Measurements from ENCODE around the gene RIMBP2. TPM values are rescaled to one million over a fixed set of nuclear protein-coding genes. Genes with fewer than 3 reads are reported as not detected.
"Not testable (repeated sequence)": the region's sequence is repeated elsewhere in the genome, so short reads cannot be mapped to it uniquely, and the experiment has no call there.

RIMBP2 gene, protein sequence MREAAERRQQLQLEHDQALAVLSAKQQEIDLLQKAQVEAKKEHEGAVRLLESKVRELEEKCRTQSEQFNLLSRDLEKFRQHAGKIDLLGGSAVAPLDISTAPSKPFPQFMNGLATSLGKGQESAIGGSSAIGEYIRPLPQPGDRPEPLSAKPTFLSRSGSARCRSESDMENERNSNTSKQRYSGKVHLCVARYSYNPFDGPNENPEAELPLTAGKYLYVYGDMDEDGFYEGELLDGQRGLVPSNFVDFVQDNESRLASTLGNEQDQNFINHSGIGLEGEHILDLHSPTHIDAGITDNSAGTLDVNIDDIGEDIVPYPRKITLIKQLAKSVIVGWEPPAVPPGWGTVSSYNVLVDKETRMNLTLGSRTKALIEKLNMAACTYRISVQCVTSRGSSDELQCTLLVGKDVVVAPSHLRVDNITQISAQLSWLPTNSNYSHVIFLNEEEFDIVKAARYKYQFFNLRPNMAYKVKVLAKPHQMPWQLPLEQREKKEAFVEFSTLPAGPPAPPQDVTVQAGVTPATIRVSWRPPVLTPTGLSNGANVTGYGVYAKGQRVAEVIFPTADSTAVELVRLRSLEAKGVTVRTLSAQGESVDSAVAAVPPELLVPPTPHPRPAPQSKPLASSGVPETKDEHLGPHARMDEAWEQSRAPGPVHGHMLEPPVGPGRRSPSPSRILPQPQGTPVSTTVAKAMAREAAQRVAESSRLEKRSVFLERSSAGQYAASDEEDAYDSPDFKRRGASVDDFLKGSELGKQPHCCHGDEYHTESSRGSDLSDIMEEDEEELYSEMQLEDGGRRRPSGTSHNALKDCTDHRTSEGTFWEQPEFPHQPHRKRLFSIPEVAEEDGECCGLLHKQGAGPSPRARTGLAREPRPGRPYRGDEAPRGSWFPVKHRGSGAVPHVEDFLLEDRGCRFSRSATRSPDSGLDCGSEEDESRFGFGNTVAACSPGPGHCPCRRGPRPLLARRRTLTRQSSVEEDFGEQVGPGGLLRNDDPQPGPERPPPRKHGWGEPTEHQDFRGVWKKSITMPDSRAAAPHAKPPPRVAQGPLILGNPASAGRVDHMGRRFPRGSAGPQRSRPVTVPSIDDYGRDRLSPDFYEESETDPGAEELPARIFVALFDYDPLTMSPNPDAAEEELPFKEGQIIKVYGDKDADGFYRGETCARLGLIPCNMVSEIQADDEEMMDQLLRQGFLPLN (N-terminal part only)
- total RNA-seq = not detected

DNA sequence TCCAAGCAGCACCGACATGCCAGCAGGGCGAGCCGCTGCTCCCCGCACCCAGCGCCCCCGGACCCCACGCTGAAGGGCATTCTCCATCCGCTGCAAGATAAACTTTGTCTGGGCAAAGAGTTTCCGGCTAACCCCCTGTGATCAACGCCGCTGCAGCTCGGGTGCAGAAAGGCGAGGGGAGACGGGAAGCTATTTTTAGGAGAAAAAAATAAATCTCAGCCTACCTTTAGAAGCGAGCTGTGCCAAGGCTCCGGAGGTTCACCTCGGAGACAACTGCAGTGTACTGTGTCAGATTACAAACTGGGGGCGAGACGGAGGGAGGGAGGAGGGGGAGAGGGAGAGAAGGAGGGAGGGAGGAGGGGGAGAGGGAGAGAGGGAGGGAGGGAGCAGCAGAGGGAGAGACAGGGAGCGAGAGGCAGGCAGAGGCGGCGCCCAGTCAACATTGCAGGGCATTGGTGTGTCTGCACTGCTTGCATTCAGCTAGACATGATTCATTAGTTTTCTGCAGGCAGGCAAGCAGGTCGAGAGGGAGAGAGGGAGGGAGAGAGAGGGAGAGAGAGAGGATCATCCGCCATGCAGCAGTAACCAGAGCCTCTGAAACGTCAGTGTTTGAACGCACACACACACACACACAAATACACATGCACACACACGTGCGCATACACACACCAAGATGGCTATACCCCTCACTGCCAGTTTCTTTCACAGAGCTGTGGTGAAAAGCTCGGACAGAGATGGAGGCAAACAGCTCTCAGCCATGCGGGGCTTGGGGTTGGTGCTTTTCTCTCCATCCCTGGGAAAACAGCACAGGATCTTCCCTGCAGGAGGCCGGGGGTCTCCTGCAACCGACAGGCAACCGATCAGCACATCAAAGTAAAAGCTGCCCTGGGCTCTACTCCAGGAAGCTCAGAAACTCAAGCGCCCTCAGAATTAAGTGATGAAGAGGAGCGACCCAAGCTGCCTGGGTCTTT lies at the start of gene RIMBP2:
Gene RIMBP2 (minus strand): TSS at position 302 of the 971 bp plus-strand sequence. CDS start 237,286 bp downstream, outside the sequence.
- ATAC-seq (no peak), DNase-seq (ENCODE audit: low spot score) (no peak)

DNA sequence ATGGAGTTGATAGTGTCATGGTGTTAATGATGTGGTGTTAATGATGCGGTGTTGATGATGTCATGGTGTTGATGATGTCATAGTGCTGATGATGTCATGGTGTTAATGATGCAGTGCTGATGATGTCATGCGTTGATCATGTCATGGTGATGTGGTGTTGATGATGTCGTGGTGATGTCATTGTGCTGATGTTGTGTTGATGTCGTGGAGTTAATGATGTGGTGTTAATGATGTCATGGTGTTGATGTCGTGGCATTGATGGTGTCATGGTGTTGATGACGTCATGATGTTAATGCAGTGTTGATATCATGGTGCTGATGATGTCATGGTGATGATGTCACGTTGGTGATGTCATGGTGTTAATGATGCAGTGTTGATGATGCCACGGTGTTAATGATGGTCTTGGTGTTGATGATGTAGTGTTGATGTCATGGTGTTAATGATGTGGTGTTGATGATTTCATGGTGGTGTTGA lies 49.1 kb upstream of the RIMBP2 start:
- no peak for DNase-seq (ENCODE audit: low spot score)
- ATAC-seq = no peak

DNA sequence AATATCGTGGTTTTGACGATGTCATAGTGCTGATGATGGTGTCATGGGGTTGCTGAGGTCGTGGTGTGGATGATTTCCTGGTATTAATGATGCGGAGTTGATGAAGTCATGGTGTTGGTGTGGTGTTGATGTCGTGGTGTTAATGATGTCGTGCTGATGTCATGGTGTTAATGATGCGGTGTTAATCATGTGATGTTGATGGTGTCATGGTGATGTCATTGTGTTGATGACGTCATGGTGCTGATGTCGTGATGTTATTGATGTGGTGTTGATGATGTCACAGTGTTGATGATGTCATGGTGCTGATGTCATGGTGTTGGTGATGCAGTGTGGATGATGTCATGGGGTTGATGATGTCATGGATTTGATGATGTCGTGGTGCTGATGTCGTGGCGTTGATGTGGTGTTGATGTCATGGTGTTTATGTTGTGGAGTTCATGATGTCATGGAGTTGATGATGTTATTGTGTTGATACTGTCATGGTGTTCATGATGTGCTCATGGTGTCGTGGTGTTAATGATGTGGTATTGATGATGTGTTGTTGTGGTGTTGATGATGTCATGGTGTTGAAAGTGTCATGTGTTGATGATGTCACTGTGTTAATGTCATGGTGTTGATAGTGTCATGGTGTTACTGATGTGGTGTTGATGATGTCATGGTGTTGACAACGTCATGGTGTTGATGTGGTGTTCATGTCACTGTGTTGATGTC lies 48.5 kb upstream of the RIMBP2 start:
- DNase-seq (ENCODE audit: low spot score) = no peak
- ATAC-seq = no peak

DNA sequence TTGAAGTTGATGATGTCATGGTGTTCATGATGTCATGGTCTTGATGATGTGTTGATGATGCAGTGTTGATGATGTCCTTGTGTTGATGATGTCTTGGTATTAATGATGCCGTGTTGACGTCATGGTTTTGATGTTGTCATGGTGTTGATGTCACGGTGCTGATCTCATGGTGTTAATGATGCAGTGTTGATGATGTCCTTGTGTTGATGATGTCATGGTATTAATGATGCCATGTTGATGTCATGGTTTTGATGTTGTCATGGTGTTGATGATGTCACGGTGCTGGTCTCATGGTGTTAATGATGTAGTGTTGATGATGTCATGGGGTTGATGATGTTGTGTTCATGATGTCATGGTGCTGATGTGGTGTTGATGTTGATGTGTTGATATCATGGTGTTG lies 48.0 kb upstream of the RIMBP2 start:
- ATAC-seq = no peak
- DNase-seq (ENCODE audit: low spot score) = no peak

DNA sequence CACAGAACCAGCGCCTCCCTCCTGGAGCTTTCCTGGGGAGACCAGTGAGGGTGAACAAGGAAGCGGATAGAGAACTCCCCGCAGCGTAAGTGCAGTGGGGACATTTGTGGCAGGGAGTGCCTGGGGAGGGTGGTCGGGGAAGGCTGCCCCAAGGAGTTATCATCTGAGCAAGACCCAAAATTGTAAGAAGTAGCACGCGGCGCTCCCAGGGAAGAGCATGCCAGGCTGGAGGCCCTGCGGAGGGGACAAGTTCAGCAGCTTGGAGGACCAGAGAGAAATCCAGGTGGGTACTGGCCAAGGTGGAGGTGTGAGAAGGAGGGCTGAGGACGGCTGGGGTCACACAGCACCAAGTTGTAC lies 46.2 kb upstream of the RIMBP2 start:
- ATAC-seq (no peak), DNase-seq (ENCODE audit: low spot score) (no peak)

DNA sequence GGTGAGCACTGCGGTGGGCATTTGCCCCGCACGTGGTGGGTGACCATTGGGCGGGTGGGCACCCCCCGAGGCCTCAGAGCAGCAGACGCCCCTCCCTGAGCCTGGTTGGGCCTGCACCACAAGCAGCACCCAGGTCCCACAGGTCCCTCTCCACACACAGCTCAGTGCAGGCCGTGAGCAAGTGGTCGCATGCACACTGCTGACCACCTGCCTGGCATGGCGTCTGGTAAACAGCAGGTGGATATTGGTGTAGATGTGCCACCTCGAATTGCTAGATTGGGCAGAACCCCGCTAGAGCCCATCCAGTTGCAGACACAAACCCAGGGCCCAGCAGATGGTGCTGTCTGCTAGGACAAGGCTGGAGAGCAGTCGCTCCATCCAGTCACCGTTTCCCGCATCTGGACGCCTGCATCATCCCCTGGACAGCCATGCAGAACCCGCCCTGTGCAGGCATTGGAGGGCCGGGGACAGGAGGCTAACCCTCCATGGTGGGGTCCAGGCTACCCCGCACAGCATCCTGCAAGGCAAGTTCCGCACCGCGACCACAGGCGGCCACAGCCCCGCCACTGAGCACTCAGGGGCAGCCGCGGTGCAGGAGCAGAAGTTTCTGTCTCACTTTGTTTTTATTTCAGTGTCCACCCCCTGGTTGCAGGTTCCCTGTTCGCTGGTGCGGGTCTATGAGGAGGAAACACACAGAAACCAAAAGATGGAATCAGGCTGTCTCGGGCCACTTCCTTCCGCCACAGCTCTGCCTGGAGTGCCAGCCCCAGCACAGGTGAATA lies 45.6 kb upstream of the RIMBP2 start:
- no peak for DNase-seq (ENCODE audit: low spot score)
- ATAC-seq = peak; percentile 88

DNA sequence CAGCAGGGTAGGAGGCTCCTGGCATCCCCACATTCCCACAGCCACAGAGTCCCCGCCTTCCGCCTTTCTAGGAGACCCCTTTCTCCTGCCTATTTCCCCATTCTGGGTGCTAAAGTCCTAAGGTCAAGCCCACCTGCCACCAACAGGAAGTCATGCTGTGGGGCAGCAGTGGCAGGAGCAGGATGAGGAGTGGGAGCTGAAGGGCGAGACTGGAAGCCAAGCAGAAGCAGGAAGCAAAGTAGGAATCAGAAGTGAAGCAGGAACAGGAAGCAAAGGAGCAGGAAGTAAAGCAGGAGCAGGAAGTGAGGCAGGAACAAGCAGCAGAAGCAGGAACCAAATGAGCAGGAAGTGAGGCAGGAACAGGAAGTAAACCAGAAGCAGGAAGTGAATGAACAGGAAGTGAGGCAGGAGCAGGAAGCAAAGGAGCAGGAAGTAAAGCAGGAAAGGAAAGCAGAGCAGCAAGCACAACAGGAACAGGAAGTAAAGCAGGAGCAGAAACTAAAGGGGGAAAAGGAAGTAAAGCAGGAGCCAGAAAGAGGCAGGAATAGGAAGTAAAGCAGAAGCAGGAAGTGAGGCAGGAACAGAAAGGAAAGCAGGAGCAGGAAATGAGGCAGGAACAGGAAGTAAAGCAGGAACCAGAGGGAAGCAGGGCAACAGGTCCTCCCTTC lies 38.3 kb upstream of the RIMBP2 start:
- DNase-seq (ENCODE audit: low spot score) (no peak), ATAC-seq (no peak)

DNA sequence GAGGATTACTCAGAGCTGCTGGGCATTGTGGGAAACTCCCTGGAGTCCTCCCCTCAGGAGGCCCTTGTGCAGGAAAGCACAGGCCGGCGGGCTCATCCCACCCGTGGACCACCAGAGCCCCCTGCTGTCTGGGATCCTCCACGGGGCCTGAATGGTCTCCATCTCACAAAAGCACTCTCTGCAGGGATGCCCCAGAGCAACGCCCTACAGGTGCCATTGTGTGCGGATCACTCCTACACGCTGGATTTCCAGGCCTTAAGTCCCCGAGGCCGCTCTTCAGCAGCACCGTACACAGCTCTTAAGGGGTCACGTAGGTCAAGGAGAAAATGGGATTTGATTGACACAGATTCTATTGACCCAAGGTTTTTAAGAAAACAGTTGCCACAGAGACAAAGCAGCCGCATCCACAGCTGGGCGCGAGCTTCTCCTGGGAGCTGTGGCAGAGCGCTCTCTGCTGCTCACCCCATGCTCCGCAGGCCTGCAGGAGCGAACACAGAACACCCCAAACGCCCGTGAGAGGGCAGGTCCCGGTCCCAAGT lies 36.7 kb upstream of the RIMBP2 start:
- ATAC-seq (no peak), DNase-seq (ENCODE audit: low spot score) (no peak)

DNA sequence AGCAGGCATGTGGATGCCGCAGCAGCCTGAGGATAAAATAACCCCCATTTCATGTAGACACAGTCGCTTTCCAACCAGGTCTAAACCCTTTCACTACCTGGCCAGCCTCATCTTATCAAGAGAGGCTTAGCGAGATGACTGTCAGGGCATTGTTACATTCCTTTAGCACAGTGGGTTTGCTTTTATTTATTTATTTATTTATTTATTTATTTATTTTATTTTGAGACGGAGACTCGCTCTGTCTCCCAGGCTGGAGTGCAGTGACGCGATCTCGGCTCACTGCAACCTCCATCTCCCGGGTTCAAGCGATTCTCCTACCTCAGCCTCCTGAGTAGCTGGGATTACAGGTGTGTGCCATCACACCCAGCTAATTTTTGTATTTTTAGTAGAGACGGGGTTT lies 35.9 kb upstream of the RIMBP2 start:
- not testable (repeated sequence) for DNase-seq (ENCODE audit: low spot score); ATAC-seq

DNA sequence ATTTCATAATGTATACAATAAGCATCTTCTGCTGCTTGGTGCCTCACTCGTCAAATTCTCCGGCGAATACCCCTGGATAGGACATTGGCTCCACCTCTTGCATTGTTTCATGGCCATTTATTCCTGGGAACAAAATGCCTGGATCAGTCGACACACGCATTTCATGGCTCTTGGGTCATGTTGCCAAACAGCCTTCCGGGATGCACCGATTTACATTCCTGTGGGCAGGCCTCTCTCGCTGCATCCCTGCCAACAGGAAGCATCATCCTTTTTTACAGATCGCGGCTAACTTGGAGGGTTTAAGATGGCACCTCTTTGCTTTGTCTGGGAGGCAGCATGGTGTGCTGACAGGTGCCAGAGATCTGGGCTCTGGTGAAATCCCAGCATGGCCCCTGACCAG lies 32.7 kb upstream of the RIMBP2 start:
- DNase-seq (ENCODE audit: low spot score) (no peak), ATAC-seq (no peak)

DNA sequence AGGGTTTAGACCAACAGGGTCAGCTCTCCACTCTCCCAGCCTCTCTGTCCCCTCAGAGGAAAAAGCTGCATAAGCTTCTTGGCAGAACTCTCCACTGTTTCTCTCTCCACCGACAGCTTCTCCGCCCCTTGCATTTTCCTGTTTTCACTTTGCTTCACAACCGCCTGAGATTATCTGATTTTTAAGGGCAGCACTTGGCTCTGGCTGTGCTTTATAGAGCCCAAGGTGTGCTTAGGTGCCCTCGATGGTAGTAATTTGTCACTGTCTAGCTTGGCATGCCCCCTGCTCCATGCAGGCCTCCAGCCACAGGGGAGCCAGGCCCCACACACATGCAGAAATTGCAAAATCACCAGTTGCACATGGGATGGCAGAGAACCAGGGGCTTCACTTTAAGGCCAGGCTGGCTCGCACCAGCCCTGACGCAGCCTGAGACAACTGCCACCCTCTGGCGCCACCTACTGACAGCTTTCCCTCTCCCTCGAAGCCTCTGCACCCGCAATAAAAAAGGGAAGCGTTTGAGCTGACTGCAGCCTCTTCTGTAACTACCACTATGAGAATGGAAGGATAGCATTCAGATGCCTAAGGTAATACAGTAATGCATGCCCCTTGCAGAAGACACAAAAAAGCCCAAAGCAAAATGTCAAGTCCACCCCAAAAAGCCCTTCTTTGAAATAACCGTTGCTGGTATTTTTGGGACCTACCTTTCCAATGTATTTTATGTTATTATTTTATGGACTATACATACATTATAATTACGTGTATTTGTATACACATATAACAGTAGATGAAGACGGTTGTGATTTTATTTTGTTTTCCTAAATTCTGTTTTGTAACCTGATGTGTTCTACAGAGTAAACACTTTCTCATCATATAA lies 32.0 kb upstream of the RIMBP2 start:
- DNase-seq (ENCODE audit: low spot score) (peak; percentile 87), ATAC-seq (peak; percentile 92)

DNA sequence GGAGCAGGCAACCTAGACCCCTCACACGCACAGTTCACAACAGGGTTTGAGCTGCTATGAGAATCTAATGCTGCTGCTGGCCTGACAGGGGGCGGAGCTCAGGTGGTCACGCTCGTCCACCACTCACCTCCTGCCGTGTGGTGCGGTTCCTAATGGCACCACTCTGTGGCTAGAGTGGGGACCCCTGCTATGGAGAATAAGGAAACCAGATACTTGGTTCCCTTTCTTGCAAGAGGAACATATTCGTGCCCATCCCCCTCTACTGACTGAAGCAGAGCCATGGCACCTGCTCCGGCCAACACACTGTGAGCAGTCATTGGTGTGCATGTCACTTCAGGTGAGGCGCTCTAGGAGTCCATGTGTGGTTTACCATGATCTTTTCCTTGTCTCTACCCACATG lies 30.4 kb upstream of the RIMBP2 start:
- no peak for ATAC-seq
- DNase-seq (ENCODE audit: low spot score) = no peak

DNA sequence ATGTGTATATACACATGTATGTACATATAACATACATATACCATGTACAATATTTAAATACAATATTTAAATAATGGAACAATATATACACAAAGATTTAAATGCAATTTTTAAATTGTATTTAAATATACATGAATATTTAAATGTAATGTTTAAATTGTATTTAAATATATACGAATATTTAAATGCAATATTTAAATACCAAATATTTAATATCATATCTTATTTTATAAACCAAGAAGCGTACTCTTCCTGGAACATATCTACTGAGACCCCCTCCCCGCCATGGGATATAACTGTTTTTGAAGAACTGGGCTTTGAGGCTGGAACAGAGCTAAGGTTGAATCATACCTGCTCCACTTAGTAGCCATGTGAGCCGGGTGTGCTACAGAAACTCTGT lies 29.8 kb upstream of the RIMBP2 start:
- ATAC-seq (no peak), DNase-seq (ENCODE audit: low spot score) (no peak)

DNA sequence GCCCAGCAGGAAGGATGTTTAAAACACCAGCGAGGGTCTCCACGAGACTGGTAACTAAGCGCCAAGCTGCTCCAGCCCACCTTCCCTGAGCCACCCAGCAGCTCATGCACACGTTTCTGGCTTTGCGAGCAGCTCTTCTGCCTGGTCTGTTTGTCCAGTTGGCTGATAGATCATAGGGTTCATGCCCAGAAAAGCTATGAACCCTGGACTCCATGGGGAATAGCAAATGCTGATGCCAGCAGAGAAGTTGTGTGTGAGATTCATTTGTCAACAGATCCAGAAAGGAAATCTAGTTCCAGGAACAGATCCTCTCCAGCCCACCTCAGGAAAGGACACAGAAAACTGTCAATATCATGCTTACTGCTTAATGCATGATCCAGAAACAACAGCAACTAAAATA lies 28.2 kb upstream of the RIMBP2 start:
- peak; percentile 68 for DNase-seq (ENCODE audit: low spot score)
- ATAC-seq = peak; percentile 88

DNA sequence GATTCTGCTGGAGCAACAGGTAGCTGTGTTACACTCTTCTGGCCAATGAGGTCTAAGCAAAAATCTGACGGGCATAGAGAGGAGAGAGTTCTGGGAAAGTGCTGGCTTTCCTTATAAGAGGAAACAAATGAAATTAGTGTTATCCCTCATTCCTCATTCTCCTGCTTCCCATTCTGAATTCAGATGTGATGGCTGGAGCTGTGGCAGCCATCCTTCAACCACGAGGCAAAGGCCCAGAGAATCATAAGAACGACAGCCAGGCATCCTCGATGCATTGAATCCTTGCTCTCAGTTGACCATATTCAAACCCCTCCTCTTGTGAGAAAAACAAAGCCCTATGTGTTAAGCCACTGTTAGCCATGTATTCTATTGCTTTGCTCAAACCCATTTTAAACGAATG lies 27.5 kb upstream of the RIMBP2 start:
- ATAC-seq (no peak), DNase-seq (ENCODE audit: low spot score) (no peak)

DNA sequence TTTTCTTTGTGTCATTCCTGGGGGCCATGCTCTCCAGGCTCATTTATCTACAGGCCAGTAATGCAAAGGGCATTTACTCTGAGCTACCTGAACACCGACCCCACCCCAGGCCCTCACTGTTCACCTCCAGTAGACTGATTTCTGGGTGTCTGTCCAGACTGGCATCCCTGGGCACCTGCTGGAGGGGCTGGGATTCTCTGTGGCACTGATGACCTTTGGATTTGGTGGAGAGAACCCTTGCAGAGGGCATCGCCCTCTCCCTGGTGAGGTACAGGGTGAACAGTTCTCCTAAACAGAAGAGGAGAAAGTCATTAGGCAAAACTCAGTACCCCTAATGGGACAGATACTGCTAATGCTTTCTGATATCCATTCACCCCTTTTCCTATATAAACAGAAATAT lies 27.1 kb upstream of the RIMBP2 start:
- ATAC-seq (peak; percentile 3), DNase-seq (ENCODE audit: low spot score) (no peak)

DNA sequence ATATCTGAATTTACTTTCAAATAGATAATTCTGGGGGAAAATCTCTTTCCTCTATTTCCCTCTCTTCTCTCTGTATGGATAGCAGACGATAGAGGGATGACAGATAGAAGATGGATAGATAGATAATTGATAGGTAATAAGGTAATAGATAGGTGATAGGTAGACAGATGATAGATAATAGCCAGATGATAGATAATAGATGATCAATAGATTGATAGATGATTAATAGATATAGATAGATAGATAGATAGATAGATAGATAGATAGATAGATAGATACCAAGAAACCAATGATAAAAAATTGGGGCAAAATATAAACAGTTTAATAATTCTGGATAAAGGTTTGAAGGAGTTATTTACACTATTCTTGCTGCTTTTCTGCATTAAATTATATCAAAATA lies 26.6 kb upstream of the RIMBP2 start:
- DNase-seq (ENCODE audit: low spot score) = no peak
- ATAC-seq = no peak

Measured in left lobe of liver (tissue), 2 donors.